Gastroesophageal sphincter (tissue), 4 donors: ENCODE results near the gene ZNF845. TPM values are rescaled to one million over a fixed set of nuclear protein-coding genes. Genes with fewer than 3 reads are reported as not detected.
"Not testable (repeated sequence)": the region's sequence is repeated elsewhere in the genome, so short reads cannot be mapped to it uniquely, and the experiment has no call there.

Source experiments
- ATAC-seq: fragments of 150-250 bp; one replicate; pipeline ENCODE4 v1.9.1; 2016; ENCODE audit warnings: mild to moderate bottlenecking, moderate library complexity
- H3K27ac ChIP-seq, 4 donors: fragments of 200-600 bp; sonication (generic) in 3 of 4; 1 replicate in 3 of 4; 2 replicates in 1 of 4; pipeline ENCODE4 v1.5.1; 2016 to 2019
- H3K27me3 ChIP-seq: fragments of 200-600 bp; sonication (generic); one replicate; pipeline ENCODE4 v1.5.1; 2019
- H3K36me3 ChIP-seq, 2 donors: fragments of 200-600 bp; sonication (generic); one replicate each; pipeline ENCODE4 v1.5.1; 2019; ENCODE audit warnings: control low read depth in 1 of 2
- H3K4me1 ChIP-seq, 3 donors: fragments of 200-600 bp; sonication (generic); 1 replicate in 2 of 3; 2 replicates in 1 of 3; pipeline ENCODE4 v1.5.1; 2016 to 2019; ENCODE audit warnings: control low read depth in 2 of 3
- H3K4me3 ChIP-seq, 2 donors: fragments of 200-600 bp; sonication (generic); one replicate each; pipeline ENCODE4 v1.5.1; 2019; ENCODE audit warnings: mild to moderate bottlenecking in 1 of 2, moderate library complexity in 1 of 2
- H3K9me3 ChIP-seq, 3 donors: fragments of 200-600 bp; sonication (generic); one replicate each; pipeline ENCODE4 v1.5.1; 2017 to 2019; ENCODE audit warnings: control low read depth in 2 of 3
- EP300 ChIP-seq: sonication (generic); formaldehyde crosslinking; IDR thresholded peaks from one replicate; pipeline ENCODE4 v1.6.1; 2017; ENCODE audit warnings: antibody characterized with exemption, mild to moderate bottlenecking
- POLR2A ChIP-seq, 2 donors: fragments of 450-650 bp; IDR thresholded peaks; one replicate each; pipeline ENCODE4 v1.6.1; 2017; ENCODE audit warnings: antibody characterized with exemption in 2 of 2, mild to moderate bottlenecking in 2 of 2, moderate library complexity in 1 of 2
- POLR2AphosphoS5 ChIP-seq: sonication (generic); formaldehyde crosslinking; IDR thresholded peaks from one replicate; pipeline ENCODE4 v1.6.1; 2017; ENCODE audit warnings: antibody characterized with exemption
- WGBS, 2 donors: methylation state at CpG; one replicate each; pipeline ENCODE4 v1.1.5; 2018; ENCODE audit warnings: low coverage in 1 of 2; 5-methylcytosine and 5-hydroxymethylcytosine counted together
- total RNA-seq, 4 donors: library from RNA; depleted of rRNA; stranded (reverse); fragments of >200 nt; gene quantifications; one replicate each; pipeline ENCODE4 v1.1.0, GENCODE V29; 2016
- TF ChIP-seq, protein P1 (sequence below), 4 experiments: fragments of 200-600 bp in 2 of 4; fragments of 450-650 bp in 2 of 4; sonication (generic) in 1 of 4; IDR thresholded peaks; one replicate each; pipeline ENCODE4 v1.5.1; 2017 to 2019; ENCODE audit warnings: antibody characterized with exemption in 4 of 4, mild to moderate bottlenecking in 2 of 4, moderate library complexity in 2 of 4

Gene ZNF845
- total RNA-seq, 4 donors from 2014 or later, result 5.2 to 11.5 (median 8.6) TPM

DNA sequence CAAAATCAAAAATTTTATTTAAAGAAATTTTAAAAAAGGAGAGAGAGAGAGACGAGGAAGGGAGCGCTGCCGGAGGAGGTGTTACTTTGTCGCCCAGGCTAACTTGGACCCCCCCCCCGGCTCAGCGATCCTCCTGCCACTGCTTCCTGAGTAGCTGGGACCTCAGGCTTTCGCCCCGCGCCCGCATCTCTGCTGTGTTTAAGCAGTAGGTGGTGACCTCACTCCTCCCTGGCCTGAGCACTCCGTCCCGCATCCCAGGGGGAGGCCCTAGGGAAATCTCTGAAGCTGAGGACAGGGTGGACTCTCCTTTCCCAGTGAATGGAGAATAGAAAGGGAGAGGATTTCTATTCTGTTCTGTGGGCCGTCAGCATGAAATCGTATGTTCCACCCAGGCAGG lies 485 bp upstream of the ZNF845 start:
- peak; percentile 69 for ATAC-seq
- WGBS, 2 donors, result 0% methylated on average over 3 to 13 of the region's 14 CpGs

DNA sequence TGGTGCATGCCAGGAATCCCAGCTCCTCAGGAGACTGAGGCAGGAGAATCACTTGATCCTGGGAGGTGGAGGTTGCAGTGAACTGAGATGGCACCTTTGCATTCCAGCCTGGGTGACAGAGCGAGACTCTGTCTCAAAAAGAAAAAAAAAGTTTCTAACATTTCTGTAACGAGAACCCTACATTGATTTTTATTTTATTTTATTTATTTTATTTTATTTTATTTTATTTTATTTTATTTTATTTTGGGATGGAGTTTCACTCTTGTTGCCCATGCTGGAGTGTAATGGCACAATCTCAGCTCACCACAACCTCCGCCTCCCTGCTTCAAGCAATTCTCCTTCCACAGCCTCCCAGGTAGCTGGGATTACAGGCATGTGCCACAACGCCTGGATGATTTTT lies 10.9 kb downstream of the ZNF845 start:
- Histone ChIP-seq H3K9me3 (peaks cover 0 to 69% (median 0%) of the 10 kb centered on the region in 3 donors), H3K36me3 (peaks cover 4 to 100% of the 10 kb centered on the region in 2 donors)
- H3K4me3 ChIP-seq, ATAC-seq, H3K27ac ChIP-seq, H3K27me3 ChIP-seq, H3K4me1 ChIP-seq: not testable (repeated sequence)
- WGBS, 2 donors, result 95 to 100% methylated on average over 1 to 2 of the region's 4 CpGs

More for the DNA sequence above, 485 bp upstream of the ZNF845 start:
- Histone ChIP-seq H3K4me1 (peaks cover 0 to 18% (median 3%) of the 10 kb centered on the region in 3 donors), H3K27me3 (peaks cover 9% of the 10 kb centered on the region), H3K36me3 (peaks cover 0 to 8% of the 10 kb centered on the region in 2 donors), H3K4me3 (peak overlapping the region; percentile 68), H3K9me3 (peaks cover 0 to 9% (median 0%) of the 10 kb centered on the region in 3 donors), H3K27ac (peak overlapping the region; percentile 26 to 85 (median 82))
- TF ChIP-seq, protein P1, sequence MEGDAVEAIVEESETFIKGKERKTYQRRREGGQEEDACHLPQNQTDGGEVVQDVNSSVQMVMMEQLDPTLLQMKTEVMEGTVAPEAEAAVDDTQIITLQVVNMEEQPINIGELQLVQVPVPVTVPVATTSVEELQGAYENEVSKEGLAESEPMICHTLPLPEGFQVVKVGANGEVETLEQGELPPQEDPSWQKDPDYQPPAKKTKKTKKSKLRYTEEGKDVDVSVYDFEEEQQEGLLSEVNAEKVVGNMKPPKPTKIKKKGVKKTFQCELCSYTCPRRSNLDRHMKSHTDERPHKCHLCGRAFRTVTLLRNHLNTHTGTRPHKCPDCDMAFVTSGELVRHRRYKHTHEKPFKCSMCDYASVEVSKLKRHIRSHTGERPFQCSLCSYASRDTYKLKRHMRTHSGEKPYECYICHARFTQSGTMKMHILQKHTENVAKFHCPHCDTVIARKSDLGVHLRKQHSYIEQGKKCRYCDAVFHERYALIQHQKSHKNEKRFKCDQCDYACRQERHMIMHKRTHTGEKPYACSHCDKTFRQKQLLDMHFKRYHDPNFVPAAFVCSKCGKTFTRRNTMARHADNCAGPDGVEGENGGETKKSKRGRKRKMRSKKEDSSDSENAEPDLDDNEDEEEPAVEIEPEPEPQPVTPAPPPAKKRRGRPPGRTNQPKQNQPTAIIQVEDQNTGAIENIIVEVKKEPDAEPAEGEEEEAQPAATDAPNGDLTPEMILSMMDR (IDR thresholded peaks at IDR 0.05), result no peak
- TF ChIP-seq POLR2A (IDR thresholded peaks at IDR 0.05), result no peak
- TF ChIP-seq POLR2AphosphoS5, result no peak

DNA sequence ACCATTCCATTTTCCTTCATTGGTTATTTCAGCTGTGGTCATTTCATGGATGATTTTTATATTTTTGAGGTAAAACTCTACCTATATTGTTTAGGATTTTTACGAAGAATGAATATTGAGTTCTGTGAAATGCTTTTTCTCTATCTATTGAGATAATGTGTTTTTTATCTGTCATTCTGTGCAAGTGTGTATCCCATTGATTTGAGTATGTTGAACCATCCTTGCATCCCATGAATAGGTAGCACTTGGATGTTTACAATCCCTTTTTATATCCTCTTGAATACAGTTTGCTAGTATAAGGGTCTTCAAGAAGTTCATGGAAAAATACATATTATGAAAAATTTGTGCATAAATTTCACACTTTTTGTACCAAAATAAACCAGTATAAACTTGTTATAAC lies 22.2 kb downstream of the ZNF845 start:
- H3K4me3 ChIP-seq, result no peak overlapping the region
- no peak overlapping the region for H3K27ac ChIP-seq
- H3K9me3 ChIP-seq, result peaks cover 5 to 80% (median 9%) of the 10 kb centered on the region in 3 donors
- no peaks in the 10 kb centered on the region for H3K27me3 ChIP-seq
- peaks cover 10 to 47% of the 10 kb centered on the region in 2 donors for H3K36me3 ChIP-seq
- no peak for ATAC-seq
- 94 to 100% methylated on average over 1 of the region's 1 CpG for WGBS, 2 donors
- TF ChIP-seq POLR2AphosphoS5, result no peak
- no peak for TF ChIP-seq EP300
- no peak for TF ChIP-seq POLR2A (IDR thresholded peaks at IDR 0.05)
- TF ChIP-seq, protein P1 (IDR thresholded peaks at IDR 0.05), result no peak
- H3K4me1 ChIP-seq, result no peaks in the 10 kb centered on the region

DNA sequence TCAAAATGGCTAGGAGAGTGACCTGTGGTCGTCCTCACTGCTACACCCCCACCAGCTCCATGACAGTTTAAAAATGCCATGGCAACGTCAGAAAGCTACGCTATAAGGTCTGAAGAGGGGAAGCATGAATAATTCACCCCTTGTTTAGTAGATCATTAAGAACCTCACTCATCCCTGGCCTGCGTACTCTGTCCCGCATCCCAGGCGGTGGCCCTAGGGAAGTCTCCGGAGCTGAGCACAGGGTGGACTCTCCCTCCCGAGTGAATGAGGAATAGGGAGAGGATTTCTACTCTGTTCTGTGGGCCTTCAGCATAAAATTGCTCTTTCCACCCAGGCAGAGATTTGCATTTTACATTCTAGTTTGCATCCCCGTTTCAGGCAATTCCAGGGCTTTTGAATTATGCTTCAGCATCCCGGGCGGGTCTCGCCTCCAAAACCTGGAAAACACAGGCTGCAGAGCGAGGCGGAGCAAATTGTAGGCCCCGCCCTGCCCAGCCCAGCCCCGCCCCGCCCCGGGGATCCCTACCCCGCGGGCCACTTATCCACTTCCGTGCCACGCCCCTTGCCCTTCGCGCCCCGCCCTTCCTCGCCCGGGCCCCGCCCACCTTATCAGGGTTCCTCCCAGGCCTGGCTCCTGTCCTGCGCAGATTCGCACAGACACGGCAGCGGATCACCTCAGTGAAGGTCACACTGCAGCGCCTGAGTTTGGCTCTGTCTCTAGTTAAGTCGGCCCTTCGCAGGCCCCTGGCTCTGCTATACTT lies 24.5 kb downstream of the ZNF845 start:
- no peak overlapping the region for H3K27ac ChIP-seq
- no peak for TF ChIP-seq POLR2AphosphoS5
- no peak for TF ChIP-seq POLR2A (IDR thresholded peaks at IDR 0.05)
- no peak for TF ChIP-seq EP300
- TF ChIP-seq, protein P1 (IDR thresholded peaks at IDR 0.05), result no peak
- H3K4me3 ChIP-seq, result no peak overlapping the region
- H3K9me3 ChIP-seq, result peaks cover 2 to 58% (median 4%) of the 10 kb centered on the region in 3 donors
- ATAC-seq, result no peak
- peaks cover 0 to 24% of the 10 kb centered on the region in 2 donors for H3K36me3 ChIP-seq
- H3K4me1 ChIP-seq, result no peaks in the 10 kb centered on the region
- 81% methylated on average over 11 of the region's 35 CpGs; no CpG with 5 or more reads in 1 of the 2 donors for WGBS, 2 donors
- no peaks in the 10 kb centered on the region for H3K27me3 ChIP-seq

DNA sequence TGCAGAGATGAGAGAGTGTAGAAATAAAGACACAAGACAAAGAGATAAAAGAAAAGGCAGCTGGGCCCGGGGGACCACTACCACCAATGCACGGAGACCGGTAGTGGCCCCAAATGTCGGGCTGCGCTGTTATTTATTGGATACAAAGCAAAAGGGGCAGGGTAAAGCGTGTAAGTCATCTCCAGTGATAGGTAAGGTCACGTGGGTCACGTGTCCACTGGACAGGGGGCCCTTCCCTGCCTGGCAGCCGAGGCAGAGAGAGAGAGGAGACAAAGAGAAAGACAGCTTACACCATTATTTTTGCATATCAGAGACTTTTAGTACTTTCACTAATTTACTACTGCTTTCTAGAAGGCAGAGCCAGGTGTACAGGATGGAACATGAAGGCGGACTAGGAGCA lies 26.5 kb downstream of the ZNF845 start:
- H3K4me1 ChIP-seq, H3K27ac ChIP-seq, H3K36me3 ChIP-seq, ATAC-seq, H3K4me3 ChIP-seq, H3K27me3 ChIP-seq: not testable (repeated sequence)
- H3K9me3 ChIP-seq, result peaks cover 0 to 37% (median 2%) of the 10 kb centered on the region in 3 donors
- 91 to 97% methylated on average over 9 to 10 of the region's 10 CpGs for WGBS, 2 donors
